ENCODE measurements around the gene BEST2.

The BEST2 gene

DNA sequence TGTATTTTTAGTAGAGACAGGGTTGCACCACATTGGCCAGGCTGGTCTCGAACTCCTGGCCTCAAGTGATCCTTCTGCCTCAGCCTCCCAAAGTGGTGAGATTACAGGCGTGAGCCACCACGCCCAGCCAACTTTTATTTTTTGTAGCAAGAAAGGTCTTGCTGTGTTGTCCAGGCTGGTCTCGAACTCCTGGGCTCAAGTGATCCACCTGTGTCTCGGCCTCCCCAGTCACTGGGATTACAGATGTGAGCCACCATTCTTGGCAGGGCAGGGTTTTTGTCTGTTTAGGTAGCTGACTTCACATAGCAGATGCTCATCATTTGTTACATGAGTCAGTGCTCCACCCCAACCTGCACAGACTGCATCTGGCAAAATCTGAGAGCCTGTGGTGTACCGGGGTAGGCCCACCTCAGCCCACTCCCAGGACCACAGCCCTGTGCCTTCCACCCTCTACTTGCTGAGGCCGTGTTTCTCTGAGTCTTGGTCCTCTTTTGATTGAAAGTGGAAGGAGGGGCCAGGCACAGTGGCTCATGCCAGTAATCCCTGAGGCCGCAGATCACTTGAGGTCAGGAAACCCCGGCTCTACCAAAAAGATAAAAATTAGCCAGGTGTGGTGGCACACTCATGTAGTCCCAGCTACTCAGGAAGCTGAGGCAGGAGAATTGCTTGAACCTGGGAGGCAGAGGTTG, 23.7 kb upstream of the BEST2 start:
- H3K4me3 ChIP-seq (ENCODE audit: low read depth, low read length): no peak overlapping the region

DNA sequence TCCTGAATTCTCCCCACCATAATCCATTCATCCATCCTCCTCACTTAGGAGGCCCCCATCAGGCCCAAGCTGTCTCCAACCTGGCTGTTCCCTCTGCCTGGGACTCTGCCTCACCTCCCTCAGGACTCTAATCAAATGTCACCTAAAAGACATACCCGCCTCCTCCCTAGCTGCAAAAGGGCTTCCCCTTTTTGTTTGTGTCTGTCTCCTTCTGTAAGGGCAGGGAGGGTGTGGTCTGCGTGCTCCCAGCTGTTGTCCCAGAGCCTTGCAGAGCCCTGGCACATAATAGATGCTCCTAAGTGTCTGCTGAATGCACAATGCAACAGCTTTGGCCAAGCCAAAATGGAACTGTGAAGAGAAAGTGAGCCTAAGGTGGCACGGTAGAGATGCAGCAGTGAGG, 21.5 kb upstream of the BEST2 start:
- no peak overlapping the region for H3K4me3 ChIP-seq (ENCODE audit: low read depth, low read length)

DNA sequence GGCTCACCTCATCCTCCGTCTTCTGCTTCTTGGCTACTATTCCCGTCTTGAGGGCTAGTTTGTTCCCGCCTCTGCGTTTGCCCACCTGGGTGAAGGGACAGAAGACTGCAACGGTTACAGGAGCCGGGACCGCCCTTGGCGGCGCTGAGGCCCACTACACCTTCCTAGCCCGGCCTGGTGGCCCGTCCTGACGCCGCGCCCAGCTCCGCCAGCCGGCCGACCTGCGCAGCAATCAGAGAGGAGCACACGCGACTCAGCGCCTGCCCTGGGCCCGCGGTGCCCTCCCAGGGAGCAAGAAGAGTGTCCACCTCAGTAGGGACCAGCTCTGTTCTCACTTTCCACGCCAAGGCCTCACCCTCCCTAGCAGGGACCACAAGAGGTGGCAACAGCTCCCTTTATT, 20.3 kb upstream of the BEST2 start:
- no peak overlapping the region for H3K4me3 ChIP-seq (ENCODE audit: low read depth, low read length)

GRCh38 chr19:12733369-12734214, 18.0 kb upstream of the BEST2 start:
- peak overlapping the region; percentile 93 for H3K4me3 ChIP-seq (ENCODE audit: low read depth, low read length)

DNA sequence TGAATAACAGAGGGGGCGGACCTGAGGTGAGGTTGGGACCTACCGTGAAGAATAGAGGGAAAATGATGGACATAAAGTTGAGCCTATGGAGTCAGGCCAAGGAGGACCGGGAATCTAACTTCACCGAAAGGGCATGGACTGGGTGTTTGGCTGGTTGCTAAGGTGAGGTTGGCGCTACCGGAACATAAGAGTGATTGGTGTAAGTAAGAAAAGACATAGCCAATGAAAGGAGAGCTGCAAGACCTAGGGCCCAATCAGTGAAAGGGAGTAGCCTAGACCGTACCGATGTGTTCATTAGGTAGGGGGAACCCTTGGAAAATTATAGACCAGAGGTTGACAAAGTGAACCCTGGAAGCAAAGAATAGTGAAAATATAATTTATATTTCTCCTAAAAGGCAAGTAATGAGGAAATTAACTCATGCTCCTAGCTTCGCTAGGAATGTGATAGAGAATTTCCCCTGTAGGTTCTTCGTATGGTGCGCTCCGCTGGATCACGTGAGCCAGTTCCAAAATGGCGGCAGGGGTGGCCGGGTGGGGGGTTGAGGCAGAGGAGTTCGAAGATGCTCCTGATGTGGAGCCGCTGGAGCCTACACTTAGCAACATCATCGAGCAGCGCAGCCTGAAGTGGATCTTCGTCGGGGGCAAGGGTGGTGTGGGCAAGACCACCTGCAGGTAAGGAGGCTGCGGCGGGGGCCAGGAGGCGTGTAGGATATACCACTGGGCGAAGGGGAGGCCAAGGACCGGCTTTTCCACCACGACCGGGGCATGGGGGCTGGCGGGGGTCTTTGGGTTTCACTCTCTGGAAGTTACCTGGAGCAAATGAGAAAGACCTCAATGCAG, 14.4 kb upstream of the BEST2 start, which contains the start of gene GET3:
TSS of gene GET3 (plus strand) at position 503 of the 840 bp plus-strand sequence. CDS start at position 512, 9 bp downstream.
- H3K4me3 ChIP-seq (ENCODE audit: low read depth, low read length): peak within 1 kb of the TSS; percentile 92

GRCh38 chr19:12737835-12738351, 13.7 kb upstream of the BEST2 start:
- H3K4me3 ChIP-seq (ENCODE audit: low read depth, low read length): peak overlapping the region; percentile 92

- H3K4me3 ChIP-seq (ENCODE audit: low read depth, low read length): no peak overlapping the region
Measured at GRCh38 chr19:12745166-12745897, 6.3 kb upstream of the BEST2 start.

- H3K4me3 ChIP-seq (ENCODE audit: low read depth, low read length): no peak overlapping the region
Measured at GRCh38 chr19:12748489-12748888, 3.1 kb upstream of the BEST2 start.

DNA sequence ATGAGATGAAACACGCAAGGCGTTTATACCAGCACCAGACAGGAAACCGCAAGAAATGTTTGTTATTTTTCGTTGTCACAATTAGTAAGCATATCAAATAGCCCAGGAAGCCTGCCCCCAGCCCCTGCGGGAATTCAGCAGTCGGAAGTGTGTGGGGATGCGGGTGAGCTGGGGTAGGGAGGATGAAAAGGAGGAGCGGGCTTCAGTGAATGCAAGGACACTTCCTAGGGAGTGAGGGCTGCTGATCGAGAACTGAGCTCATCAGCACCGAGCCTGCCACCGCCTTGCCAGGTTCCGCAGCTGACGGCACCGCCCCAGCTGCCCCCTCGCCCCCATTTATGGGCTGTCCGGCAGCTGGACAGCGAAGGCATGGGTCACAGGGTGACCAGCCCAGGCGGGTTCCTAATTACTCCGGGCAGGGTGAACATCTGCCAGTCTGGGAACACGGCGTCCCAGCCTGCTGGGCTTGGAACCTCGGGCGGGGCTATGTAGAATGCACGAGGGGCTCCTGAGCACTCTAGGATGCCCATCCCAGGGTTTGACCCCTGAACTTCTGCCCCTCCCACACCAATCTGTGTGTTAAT, 1.6 kb upstream of the BEST2 start:
- H3K4me3 ChIP-seq (ENCODE audit: low read depth, low read length): no peak overlapping the region

DNA sequence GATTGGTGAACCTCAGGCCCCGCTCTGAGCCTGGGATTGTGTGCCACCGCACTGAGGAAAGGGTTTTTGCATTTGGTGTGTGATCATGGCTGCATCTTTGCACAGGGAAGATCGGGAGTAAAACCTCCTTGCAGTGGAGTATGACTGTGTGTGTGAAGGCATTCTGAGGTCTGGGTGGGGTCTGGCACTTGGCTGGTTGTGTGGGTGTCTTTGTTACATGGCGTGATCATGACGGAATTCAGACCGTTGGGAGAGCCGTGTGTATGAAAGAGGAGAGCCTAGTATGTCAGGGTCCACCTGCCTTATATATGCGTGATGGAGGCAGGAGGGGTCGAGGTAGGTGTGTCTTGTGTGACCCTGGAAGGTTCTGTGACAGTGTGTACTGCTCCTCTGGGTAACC, 740 bp upstream of the BEST2 start:
- no peak overlapping the region for H3K4me3 ChIP-seq (ENCODE audit: low read depth, low read length)

GRCh38 chr19:12752056-12752781, 628 bp downstream of the BEST2 start:
- H3K4me3 ChIP-seq (ENCODE audit: low read depth, low read length): peak overlapping the region; percentile 30

GRCh38 chr19:12754465-12755196, 3.0 kb downstream of the BEST2 start:
- H3K4me3 ChIP-seq (ENCODE audit: low read depth, low read length): no peak overlapping the region

- H3K4me3 ChIP-seq (ENCODE audit: low read depth, low read length): no peak overlapping the region
Measured at GRCh38 chr19:12756150-12756883, 4.7 kb downstream of the BEST2 start.

GRCh38 chr19:12757544-12758274, 6.1 kb downstream of the BEST2 start:
- H3K4me3 ChIP-seq (ENCODE audit: low read depth, low read length): peak overlapping the region; percentile 30

DNA sequence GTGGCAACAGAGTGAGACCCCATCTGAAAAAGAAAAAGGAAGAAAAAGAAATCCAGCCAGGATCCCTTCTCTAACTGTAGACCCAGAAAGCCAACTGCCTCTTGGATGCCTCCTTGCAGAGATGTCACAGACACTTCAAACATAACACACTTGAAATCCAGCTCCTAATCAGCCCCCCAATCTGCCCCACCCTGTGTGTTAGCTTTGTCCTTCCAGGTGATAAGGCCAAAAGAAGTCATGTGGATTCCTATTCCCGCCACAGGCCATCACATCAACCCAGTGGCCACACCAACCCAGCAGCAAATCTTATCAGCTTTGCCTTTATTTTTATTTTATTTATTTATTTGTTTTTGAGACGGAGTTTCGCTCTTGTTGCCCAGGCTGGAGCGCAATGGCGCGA, 8.1 kb downstream of the BEST2 start:
- H3K4me3 ChIP-seq (ENCODE audit: low read depth, low read length): no peak overlapping the region

DNA sequence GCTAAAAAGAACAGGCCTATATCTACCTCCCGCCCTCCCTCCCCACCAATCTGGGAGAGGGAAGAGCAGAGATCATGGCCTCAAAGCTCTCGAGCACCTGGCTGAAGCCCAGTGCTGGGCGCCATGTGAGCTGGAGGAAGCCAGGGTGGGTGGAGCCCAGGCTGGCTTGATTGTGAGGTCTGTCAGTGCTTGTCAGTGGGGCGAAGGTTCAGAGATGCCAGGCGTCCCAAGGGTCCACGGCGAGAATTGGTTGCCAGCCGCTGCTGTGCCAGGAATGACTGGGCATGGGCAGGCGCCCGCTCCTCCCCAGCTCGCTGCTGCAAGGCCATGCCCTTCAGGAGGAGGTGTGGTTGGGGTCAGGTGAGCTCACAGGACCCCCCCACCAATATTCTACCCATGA, 11.5 kb downstream of the BEST2 start:
- no peak overlapping the region for H3K4me3 ChIP-seq (ENCODE audit: low read depth, low read length)

GRCh38 chr19:12764698-12765097, 13.1 kb downstream of the BEST2 start:
- H3K4me3 ChIP-seq (ENCODE audit: low read depth, low read length): no peak overlapping the region
